ENCODE data around the gene ELOVL2. TPM values are rescaled to one million over a fixed set of nuclear protein-coding genes. Genes with fewer than 3 reads are reported as not detected.

The ELOVL2 gene
- total RNA-seq, 1 donor from 2014 or later, result 2.4 TPM

DNA sequence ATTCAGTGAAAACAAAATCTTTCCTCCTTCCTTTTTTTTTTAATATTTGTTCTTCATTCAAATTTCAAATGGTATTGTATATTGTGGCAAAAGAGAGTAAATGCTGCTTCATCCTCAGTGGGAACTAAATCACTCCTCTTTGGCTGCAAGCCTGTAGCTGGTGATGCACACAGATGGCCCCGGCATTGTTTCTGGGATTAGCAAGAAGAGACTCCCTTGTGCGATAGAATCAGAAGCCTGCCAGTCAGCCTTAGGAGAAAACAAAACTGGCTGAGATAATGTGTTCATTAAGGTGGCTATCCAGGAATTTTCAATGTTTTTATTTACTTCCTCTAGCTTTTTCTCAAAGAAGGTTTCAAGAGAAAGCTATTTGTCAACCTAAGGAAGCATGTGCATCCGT lies 20.7 kb upstream of the ELOVL2 start:
- no peak for ATAC-seq
- intact Hi-C loops (cut with DNase I), result loop anchor here (5.0 kb wide), 1 partner anchor 588 kb away; no protein-coding TSS in a partner anchor

DNA sequence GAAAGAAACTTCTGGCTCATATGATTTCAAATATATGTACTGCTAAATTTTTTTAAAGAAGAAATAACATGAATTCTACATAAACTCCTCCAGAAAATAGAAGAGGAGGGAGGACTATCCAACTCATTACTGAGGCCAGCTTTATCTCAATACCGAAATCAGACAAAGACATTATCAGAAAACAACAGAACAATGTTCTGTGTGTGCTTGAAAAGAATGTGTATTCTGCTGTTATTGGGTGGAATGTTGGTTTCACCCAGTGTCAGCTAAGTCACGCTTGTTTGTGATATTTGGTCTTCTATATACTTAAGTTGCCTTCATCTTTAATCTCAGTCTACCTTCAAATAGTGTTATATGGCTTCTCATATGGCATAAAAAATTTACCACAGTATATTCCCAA lies 18.6 kb upstream of the ELOVL2 start:
- no peak for DNase-seq (ENCODE audit: missing footprints)
- no peak for ATAC-seq
- intact Hi-C loops (cut with DNase I), result no loop called here

More for the DNA sequence above, 20.7 kb upstream of the ELOVL2 start:
- no peak for DNase-seq (ENCODE audit: missing footprints)

GRCh38 chr6:11062083-11062482 lies 18.0 kb upstream of the ELOVL2 start:
- ATAC-seq (no peak), DNase-seq (ENCODE audit: missing footprints) (no peak)
- intact Hi-C loops (cut with DNase I), result no loop called here

GRCh38 chr6:11058406-11058805 lies 14.3 kb upstream of the ELOVL2 start:
- intact Hi-C loops (cut with DNase I), result no loop called here
- ATAC-seq, result no peak
- DNase-seq (ENCODE audit: missing footprints), result no peak

DNA sequence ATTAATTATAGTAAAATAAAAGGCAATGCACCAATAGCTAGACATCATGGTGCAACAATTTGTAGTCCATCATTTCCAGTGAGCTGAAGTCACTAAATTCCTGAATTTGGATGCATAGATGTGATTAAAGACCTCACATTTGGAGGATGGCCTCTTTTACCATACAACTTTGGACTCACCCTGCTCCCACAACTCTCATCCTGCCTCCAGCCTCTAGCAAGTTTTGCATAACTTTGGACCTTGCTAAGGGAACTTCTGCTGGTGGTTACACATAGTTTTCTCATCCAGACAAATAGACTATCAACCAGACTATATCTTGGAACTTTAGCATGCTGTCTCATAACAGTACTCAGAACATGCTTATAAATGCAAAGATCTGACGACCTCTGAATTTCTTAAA lies 12.8 kb upstream of the ELOVL2 start:
- intact Hi-C loops (cut with DNase I), result no loop called here
- DNase-seq (ENCODE audit: missing footprints) (no peak), ATAC-seq (no peak)

GRCh38 chr6:11055127-11055627 lies 11.1 kb upstream of the ELOVL2 start:
- DNase-seq (ENCODE audit: missing footprints) (no peak), ATAC-seq (no peak)
- intact Hi-C loops (cut with DNase I), result no loop called here

- no peak for DNase-seq (ENCODE audit: missing footprints)
- intact Hi-C loops (cut with DNase I), result no loop called here
Measured at GRCh38 chr6:11054722-11055121, 10.6 kb upstream of the ELOVL2 start.

DNA sequence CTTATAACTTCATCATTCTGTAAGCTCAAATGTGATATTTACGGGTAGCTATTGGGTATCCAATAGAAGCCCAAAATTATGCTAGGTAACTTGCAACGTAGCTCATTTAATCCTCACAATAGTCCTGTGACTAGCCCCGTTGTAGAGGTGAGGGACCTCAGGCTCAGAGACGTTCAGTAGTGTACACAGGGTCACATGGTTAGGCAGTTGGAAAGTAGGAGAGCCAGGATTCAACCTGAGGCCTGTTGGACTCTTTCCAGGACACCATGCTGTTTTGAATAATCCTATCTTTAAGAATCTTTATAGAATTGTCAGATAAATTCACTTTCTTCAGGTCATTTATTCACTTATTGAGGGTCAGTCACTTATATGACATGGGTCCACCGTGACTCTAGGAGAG lies 9.2 kb upstream of the ELOVL2 start:
- no peak for ATAC-seq
- intact Hi-C loops (cut with DNase I), result no loop called here

More at GRCh38 chr6:11054722-11055121, 10.6 kb upstream of the ELOVL2 start:
- no peak for ATAC-seq

DNA sequence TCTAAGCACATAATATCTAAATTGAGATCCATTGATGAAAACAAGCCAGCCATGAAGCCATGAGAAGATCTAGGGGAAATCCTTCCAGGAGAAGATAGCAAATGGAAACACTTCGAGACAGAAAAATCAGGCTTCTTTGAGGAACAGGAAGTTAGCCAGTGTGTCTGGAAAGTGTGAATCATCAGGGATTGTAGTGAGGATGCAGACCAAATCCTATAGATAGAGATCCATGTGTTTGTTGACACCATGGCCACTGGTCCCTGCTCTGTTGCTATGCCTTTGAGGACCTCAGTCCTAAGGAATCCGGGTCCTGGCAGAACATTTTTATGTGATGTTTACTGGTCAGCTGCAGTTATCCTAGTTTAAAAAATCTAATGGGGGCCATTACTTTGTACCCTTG lies 6.6 kb upstream of the ELOVL2 start:
- ATAC-seq, result no peak
- intact Hi-C loops (cut with DNase I), result no loop called here
- DNase-seq (ENCODE audit: missing footprints), result no peak

More for the DNA sequence above, 9.2 kb upstream of the ELOVL2 start:
- DNase-seq (ENCODE audit: missing footprints), result no peak

- ATAC-seq (no peak), DNase-seq (ENCODE audit: missing footprints) (no peak)
- intact Hi-C loops (cut with DNase I), result loop anchor here (5.0 kb wide), 1 partner anchor 42 kb away; no protein-coding TSS in a partner anchor
Measured at GRCh38 chr6:11044712-11045167, 635 bp upstream of the ELOVL2 start.

- DNase-seq (ENCODE audit: missing footprints) (peak; percentile 61), ATAC-seq (peak; percentile 52)
- intact Hi-C loops (cut with DNase I), result loop anchor here (5.0 kb wide), 1 partner anchor 41 kb away; no protein-coding TSS in a partner anchor
Measured at GRCh38 chr6:11043378-11043960, 636 bp downstream of the ELOVL2 start.

DNA sequence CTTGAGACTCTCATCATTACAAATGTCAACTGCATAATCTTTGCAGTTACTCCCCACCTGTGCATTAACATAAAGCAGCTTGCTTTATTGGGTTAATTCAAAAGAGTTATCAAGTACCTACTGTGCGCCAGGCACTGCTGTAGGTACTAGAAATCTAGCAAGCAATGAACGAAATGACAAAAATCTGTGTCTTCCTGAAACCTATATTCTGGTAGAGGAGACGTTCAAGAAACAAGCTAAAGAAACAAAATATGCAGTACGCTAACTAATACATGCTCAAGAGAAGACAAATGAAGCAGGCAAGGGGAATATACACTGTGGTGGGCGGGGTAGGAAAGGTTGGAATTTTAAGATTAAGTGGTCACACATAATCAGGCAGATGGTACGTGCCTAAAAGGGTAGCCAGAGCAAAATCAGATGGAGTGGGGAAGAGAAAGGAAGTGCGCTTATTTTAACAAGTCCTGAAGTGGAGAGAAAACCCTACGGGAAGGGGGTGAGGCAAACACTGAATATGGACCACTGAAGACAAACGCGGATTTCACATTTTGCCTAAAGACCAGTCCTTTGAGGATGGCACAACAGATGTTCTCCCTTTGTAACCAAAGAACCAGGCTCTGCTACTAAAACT lies 1.2 kb downstream of the ELOVL2 start:
- ATAC-seq (no peak), DNase-seq (ENCODE audit: missing footprints) (no peak)
- intact Hi-C loops (cut with DNase I), result loop anchor here (5.0 kb wide), 1 partner anchor 41 kb away; no protein-coding TSS in a partner anchor

- no peak for DNase-seq (ENCODE audit: missing footprints)
- intact Hi-C loops (cut with DNase I), result loop anchor here (5.0 kb wide), 1 partner anchor 40 kb away; no protein-coding TSS in a partner anchor
- no peak for ATAC-seq
Measured at GRCh38 chr6:11042025-11042749, 1.9 kb downstream of the ELOVL2 start.

DNA sequence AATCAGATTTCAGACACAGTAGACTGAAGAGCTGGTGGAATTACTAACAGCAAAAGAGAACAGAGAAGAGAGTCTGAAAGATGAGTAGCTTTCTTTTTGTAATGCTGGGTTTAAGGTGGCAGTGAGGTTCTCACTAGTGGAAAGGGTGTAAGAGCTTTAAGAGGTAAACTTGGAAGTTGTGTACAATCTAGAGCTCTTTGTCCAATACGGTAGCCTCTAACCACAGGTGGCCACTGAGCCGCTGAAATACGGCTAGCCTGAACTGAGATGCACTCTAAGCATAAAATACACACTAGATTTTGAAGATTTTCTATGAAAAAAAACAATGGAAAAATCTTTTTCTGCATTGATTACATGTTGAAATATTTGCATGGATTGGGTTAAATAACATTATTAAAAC lies 4.0 kb downstream of the ELOVL2 start:
- ATAC-seq (no peak), DNase-seq (ENCODE audit: missing footprints) (no peak)
- intact Hi-C loops (cut with DNase I), result loop anchor here (5.0 kb wide), 1 partner anchor 38 kb away; no protein-coding TSS in a partner anchor

- intact Hi-C loops (cut with DNase I), result no loop called here
- no peak for ATAC-seq
- DNase-seq (ENCODE audit: missing footprints), result no peak
Measured at GRCh38 chr6:11039040-11039439, 5.1 kb downstream of the ELOVL2 start.

DNA sequence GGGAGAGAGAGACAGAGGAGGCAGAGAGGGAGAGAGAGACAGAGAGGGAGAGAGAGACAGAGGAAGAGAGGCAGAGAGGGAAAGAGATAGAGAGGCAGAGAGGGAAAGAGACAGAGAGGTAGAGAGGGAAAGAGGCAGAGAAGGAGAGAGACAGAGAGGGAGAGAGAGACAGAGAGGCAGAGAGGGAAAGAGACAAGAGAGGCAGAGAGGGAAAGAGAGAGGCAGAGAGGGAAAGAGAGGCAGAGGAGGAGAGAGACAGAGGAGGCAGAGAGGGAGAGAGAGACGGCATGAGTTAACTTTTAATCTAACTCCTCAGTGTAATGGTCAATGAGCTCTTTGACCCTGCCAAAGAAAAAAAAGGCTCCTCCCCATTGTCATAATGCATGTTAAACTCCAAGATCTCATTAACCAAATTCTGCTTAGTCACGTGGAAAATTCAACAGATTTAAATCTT lies 7.1 kb downstream of the ELOVL2 start:
- intact Hi-C loops (cut with DNase I), result no loop called here
- DNase-seq (ENCODE audit: missing footprints) (no peak), ATAC-seq (no peak)

DNA sequence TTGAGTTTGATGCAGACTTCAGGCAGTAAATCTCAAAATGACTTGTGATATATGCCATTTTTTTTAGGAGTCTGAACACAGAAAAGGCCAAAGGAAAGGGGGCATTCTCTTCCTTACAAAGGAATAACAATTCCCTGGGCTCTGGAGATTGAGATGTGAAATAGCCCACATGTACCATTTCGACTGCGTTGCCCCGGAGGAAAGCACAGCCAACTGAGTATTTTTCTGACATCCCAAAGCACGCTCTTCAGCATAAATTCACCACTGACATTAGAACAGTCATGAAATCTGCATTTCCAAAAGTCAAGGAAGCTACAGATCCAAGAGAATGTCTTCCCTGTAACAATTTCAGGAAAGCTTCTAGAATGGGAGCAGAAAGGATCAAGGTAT lies 7.8 kb downstream of the ELOVL2 start:
- DNase-seq (ENCODE audit: missing footprints) (no peak), ATAC-seq (no peak)
- intact Hi-C loops (cut with DNase I), result no loop called here

GRCh38 chr6:11035616-11036350 lies 8.3 kb downstream of the ELOVL2 start:
- no peak for ATAC-seq
- DNase-seq (ENCODE audit: missing footprints), result no peak
- intact Hi-C loops (cut with DNase I), result no loop called here

GRCh38 chr6:11033825-11034224 lies 10.3 kb downstream of the ELOVL2 start:
- intact Hi-C loops (cut with DNase I), result no loop called here
- no peak for ATAC-seq
- no peak for DNase-seq (ENCODE audit: missing footprints)
